HepG2 (cell line): ENCODE data around the gene SWSAP1. TPM values are rescaled to one million over a fixed set of nuclear protein-coding genes. Genes with fewer than 3 reads are reported as not detected.

Experiments
- ARNT2 ChIP-seq: sonication (generic); formaldehyde crosslinking; IDR thresholded peaks from 2 replicates; pipeline ENCODE4 v1.8.0; 2022; ENCODE audit warnings: mild to moderate bottlenecking, low read depth, missing genetic modification reagents, moderate library complexity
- ATM ChIP-seq: fragments of 450-650 bp; IDR thresholded peaks from 2 replicates; pipeline ENCODE4 v1.7.1; 2017; ENCODE audit warnings: mild to moderate bottlenecking, borderline replicate concordance
- FOXA3 ChIP-seq: IDR thresholded peaks from 2 replicates; pipeline ENCODE4 v1.6.1; 2016; ENCODE audit warnings: missing genetic modification reagents, missing compliant biosample characterization
- HCFC1 ChIP-seq: fragments of 150-350 bp; IDR thresholded peaks from 2 replicates; pipeline ENCODE4 v1.6.1; 2014; ENCODE audit warnings: low read depth, low read length
- HMG20B ChIP-seq: conservative IDR thresholded peaks from 2 replicates; pipeline ENCODE4 v1.6.1; 2016; ENCODE audit warnings: missing genetic modification reagents, missing compliant biosample characterization
- LRRFIP1 ChIP-seq: sonication (generic); formaldehyde crosslinking; conservative IDR thresholded peaks from 2 replicates; pipeline ENCODE4 v1.4.0; 2020; ENCODE audit warnings: missing genetic modification reagents
- MED8 ChIP-seq: sonication (generic); formaldehyde crosslinking; IDR thresholded peaks from 2 replicates; pipeline ENCODE4 v1.8.1; 2023; ENCODE audit warnings: mild to moderate bottlenecking, missing genetic modification reagents; ENCODE audit not compliant: insufficient replicate concordance
- RERE ChIP-seq: IDR thresholded peaks from 2 replicates; pipeline ENCODE4 v1.6.1; 2016; ENCODE audit warnings: low read depth, missing genetic modification reagents, missing compliant biosample characterization
- ZNF232 ChIP-seq: sonication (generic); formaldehyde crosslinking; IDR thresholded peaks from 2 replicates; pipeline ENCODE4 v1.4.0; 2020; ENCODE audit warnings: missing genetic modification reagents, borderline replicate concordance
- ZNF367 ChIP-seq: sonication (generic); formaldehyde crosslinking; IDR thresholded peaks from 2 replicates; pipeline ENCODE4 v1.4.0; 2020; ENCODE audit warnings: missing genetic modification reagents, borderline replicate concordance
- ZNF441 ChIP-seq: sonication (generic); formaldehyde crosslinking; IDR thresholded peaks from 2 replicates; pipeline ENCODE4 v1.7.0; 2021; ENCODE audit warnings: missing genetic modification reagents, borderline replicate concordance
- ZNF605 ChIP-seq: sonication (generic); formaldehyde crosslinking; IDR thresholded peaks from 2 replicates; pipeline ENCODE4 v1.8.0; 2022; ENCODE audit warnings: mild to moderate bottlenecking, missing genetic modification reagents
- polyA plus RNA-seq, 8 experiments: library from polyadenylated mRNA; depleted of rRNA in 3 of 8; stranded (reverse) in 7 of 8; unstranded in 1 of 8; fragments of >200 nt; fragmentation: Illumina TruSeq in 4 of 8; extraction: Trizol in 4 of 8; gene quantifications; 2 replicates each; pipeline versions ENCODE4 v1.2.1 to v1.2.3, GENCODE V29; 2011 to 2016; ENCODE audit warnings: low read depth in 4 of 8, missing spikeins in 1 of 8, mixed read lengths in 1 of 8; ENCODE audit not compliant: insufficient read depth in 1 of 8
- total RNA-seq, 5 experiments: library from RNA; depleted of rRNA; stranded (reverse); fragments of >200 nt; fragmentation: Illumina TruSeq; extraction: Trizol; gene quantifications; 2 replicates each; pipeline ENCODE4 v1.2.3, GENCODE V29; 2016; ENCODE audit warnings: low read depth in 1 of 5
- TF ChIP-seq, protein P1 (sequence below): sonication (generic); formaldehyde crosslinking; IDR thresholded peaks from 2 replicates; pipeline ENCODE4 v1.4.0; 2020; ENCODE audit warnings: missing genetic modification reagents, borderline replicate concordance
- TF ChIP-seq, protein P2 (sequence below), 2 experiments: fragments of 450-650 bp in 1 of 2; sonication (generic) in 1 of 2; formaldehyde crosslinking; IDR thresholded peaks; 2 replicates each; pipeline versions ENCODE4 v1.5.0 to v1.8.0; 2020 to 2022; ENCODE audit warnings: mild to moderate bottlenecking in 1 of 2, missing genetic modification reagents in 1 of 2

The SWSAP1 gene
- total and polyA plus RNA-seq, 2 of the 13 experiments (the other 11 are each of a cell fraction or from before 2014, with no cell fraction given), result 2.7 to 3.3 TPM

- TF ChIP-seq LRRFIP1 (CRISPR knock-in tag) (no peak), MED8 (CRISPR knock-in tag) (no peak), RERE (no peak), ZNF441 (CRISPR knock-in tag) (no peak), ZNF232 (CRISPR knock-in tag) (no peak), FOXA3 (no peak), HCFC1 (no peak), ZNF605 (CRISPR knock-in tag) (0 out of 2 replicates have a peak, but pooled peaks have one; percentile 25), ZNF367 (CRISPR knock-in tag) (no peak), ARNT2 (CRISPR knock-in tag) (no peak; the same call in 1 of the 2 replicates), HMG20B (CRISPR knock-in tag) (no peak), ATM (no peak)
- TF ChIP-seq, protein P1, sequence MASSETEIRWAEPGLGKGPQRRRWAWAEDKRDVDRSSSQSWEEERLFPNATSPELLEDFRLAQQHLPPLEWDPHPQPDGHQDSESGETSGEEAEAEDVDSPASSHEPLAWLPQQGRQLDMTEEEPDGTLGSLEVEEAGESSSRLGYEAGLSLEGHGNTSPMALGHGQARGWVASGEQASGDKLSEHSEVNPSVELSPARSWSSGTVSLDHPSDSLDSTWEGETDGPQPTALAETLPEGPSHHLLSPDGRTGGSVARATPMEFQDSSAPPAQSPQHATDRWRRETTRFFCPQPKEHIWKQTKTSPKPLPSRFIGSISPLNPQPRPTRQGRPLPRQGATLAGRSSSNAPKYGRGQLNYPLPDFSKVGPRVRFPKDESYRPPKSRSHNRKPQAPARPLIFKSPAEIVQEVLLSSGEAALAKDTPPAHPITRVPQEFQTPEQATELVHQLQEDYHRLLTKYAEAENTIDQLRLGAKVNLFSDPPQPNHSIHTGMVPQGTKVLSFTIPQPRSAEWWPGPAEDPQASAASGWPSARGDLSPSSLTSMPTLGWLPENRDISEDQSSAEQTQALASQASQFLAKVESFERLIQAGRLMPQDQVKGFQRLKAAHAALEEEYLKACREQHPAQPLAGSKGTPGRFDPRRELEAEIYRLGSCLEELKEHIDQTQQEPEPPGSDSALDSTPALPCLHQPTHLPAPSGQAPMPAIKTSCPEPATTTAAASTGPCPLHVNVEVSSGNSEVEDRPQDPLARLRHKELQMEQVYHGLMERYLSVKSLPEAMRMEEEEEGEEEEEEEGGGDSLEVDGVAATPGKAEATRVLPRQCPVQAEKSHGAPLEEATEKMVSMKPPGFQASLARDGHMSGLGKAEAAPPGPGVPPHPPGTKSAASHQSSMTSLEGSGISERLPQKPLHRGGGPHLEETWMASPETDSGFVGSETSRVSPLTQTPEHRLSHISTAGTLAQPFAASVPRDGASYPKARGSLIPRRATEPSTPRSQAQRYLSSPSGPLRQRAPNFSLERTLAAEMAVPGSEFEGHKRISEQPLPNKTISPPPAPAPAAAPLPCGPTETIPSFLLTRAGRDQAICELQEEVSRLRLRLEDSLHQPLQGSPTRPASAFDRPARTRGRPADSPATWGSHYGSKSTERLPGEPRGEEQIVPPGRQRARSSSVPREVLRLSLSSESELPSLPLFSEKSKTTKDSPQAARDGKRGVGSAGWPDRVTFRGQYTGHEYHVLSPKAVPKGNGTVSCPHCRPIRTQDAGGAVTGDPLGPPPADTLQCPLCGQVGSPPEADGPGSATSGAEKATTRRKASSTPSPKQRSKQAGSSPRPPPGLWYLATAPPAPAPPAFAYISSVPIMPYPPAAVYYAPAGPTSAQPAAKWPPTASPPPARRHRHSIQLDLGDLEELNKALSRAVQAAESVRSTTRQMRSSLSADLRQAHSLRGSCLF, result no peak
- TF ChIP-seq, protein P2, sequence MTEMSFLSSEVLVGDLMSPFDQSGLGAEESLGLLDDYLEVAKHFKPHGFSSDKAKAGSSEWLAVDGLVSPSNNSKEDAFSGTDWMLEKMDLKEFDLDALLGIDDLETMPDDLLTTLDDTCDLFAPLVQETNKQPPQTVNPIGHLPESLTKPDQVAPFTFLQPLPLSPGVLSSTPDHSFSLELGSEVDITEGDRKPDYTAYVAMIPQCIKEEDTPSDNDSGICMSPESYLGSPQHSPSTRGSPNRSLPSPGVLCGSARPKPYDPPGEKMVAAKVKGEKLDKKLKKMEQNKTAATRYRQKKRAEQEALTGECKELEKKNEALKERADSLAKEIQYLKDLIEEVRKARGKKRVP (CRISPR knock-in tag; IDR thresholded peaks at IDR 0.05), result no peak
Measured at GRCh38 chr19:11418549-11419506, 44.4 kb downstream of the SWSAP1 start, which contains the start of gene RGL3 (continued).
